Measurements from ENCODE around the gene C12orf43. TPM values are rescaled to one million over a fixed set of nuclear protein-coding genes. Genes with fewer than 3 reads are reported as not detected.

The C12orf43 gene
- total RNA-seq, 1 donor from 2014 or later, result 19.0 TPM

- Mint-ChIP-seq H3K9me3 (peaks cover 4% of the 10 kb centered on the region), H3K27ac (no peak overlapping the region), H3K36me3 (no peaks in the 10 kb centered on the region), H3K27me3 (ENCODE audit: low read depth) (no peaks in the 10 kb centered on the region), H3K4me1 (no peaks in the 10 kb centered on the region), H3K4me3 (no peak overlapping the region)
- TF ChIP-seq, protein P1, sequence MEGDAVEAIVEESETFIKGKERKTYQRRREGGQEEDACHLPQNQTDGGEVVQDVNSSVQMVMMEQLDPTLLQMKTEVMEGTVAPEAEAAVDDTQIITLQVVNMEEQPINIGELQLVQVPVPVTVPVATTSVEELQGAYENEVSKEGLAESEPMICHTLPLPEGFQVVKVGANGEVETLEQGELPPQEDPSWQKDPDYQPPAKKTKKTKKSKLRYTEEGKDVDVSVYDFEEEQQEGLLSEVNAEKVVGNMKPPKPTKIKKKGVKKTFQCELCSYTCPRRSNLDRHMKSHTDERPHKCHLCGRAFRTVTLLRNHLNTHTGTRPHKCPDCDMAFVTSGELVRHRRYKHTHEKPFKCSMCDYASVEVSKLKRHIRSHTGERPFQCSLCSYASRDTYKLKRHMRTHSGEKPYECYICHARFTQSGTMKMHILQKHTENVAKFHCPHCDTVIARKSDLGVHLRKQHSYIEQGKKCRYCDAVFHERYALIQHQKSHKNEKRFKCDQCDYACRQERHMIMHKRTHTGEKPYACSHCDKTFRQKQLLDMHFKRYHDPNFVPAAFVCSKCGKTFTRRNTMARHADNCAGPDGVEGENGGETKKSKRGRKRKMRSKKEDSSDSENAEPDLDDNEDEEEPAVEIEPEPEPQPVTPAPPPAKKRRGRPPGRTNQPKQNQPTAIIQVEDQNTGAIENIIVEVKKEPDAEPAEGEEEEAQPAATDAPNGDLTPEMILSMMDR (IDR thresholded peaks at IDR 0.05; ENCODE audit: unreplicated experiment), result no peak
- DNase-seq (ENCODE audit: low spot score in 2 of 2, unreplicated experiment in 2 of 2), result no peak
Observed at GRCh38 chr12:120983759-120984158, 32.5 kb downstream of the C12orf43 start.

DNA sequence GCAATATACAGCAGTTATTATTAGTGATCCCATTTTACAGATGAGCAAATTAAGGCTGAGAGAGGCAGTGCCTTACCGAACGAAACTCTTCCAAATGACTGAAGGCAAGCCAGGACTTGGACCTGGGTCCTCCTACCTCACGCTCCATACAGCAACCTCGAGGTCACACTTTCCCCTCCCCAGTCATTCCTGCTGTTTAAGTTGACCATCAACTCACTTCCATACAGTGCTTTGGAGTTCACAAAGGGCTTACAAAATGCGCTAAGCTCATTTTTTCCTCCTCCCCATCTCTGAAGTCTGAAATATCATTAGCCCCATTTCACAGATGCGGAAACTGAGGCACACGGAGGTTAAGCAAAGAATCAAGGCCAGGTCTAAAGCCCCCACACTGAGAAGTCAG, 33.6 kb downstream of the C12orf43 start:
- no peak for DNase-seq (ENCODE audit: low spot score in 2 of 2, unreplicated experiment in 2 of 2)
- no peaks in the 10 kb centered on the region for H3K36me3 Mint-ChIP-seq
- H3K4me1 Mint-ChIP-seq, result no peaks in the 10 kb centered on the region
- TF ChIP-seq, protein P1 (IDR thresholded peaks at IDR 0.05; ENCODE audit: unreplicated experiment), result no peak
- no peaks in the 10 kb centered on the region for H3K27me3 Mint-ChIP-seq (ENCODE audit: low read depth)
- no peak overlapping the region for H3K4me3 Mint-ChIP-seq
- H3K9me3 Mint-ChIP-seq, result no peaks in the 10 kb centered on the region
- no peak overlapping the region for H3K27ac Mint-ChIP-seq

- H3K27me3 Mint-ChIP-seq (ENCODE audit: low read depth), result no peaks in the 10 kb centered on the region
- H3K9me3 Mint-ChIP-seq, result no peaks in the 10 kb centered on the region
- H3K4me3 Mint-ChIP-seq, result no peak overlapping the region
- DNase-seq (ENCODE audit: low spot score in 2 of 2, unreplicated experiment in 2 of 2), result no peak
- TF ChIP-seq, protein P1 (IDR thresholded peaks at IDR 0.05; ENCODE audit: unreplicated experiment), result no peak
- no peak overlapping the region for H3K27ac Mint-ChIP-seq
- H3K4me1 Mint-ChIP-seq, result no peaks in the 10 kb centered on the region
- H3K36me3 Mint-ChIP-seq, result no peaks in the 10 kb centered on the region
Observed at GRCh38 chr12:120981407-120981941, 34.8 kb downstream of the C12orf43 start.

DNA sequence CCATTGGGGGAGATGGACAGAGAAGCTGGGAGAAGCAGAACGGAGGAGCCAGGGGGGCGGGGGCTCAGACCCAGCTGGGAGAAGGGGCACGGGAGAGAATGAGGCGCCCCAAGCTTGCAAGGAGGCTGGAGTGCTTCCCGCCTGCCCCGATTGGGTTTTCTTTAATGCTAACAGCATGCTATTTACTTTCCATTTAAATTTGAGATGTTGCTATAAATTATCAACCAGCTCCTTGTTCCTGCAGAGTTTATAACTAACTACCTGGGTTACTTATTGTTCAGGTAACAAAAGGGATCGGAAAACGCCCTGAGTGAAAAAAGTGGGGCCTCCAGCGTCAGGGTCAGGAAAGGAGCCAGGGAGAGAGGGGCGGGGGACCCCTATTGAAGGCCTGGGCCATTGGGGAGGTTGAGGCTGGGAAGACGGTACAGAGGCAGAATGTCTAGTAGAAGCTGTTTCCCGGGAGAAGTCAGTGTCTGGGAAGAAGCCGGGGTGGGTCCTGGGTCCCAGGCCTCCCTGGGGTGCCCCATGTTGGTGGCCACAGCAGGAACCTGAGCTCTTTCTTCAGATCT, 35.4 kb downstream of the C12orf43 start:
- H3K27ac Mint-ChIP-seq, result no peak overlapping the region
- DNase-seq (ENCODE audit: low spot score in 2 of 2, unreplicated experiment in 2 of 2), result no peak

GRCh38 chr12:120979862-120980696, 36.2 kb downstream of the C12orf43 start:
- H3K9me3 Mint-ChIP-seq, result no peaks in the 10 kb centered on the region
- no peak for DNase-seq (ENCODE audit: low spot score in 2 of 2, unreplicated experiment in 2 of 2)
- no peaks in the 10 kb centered on the region for H3K36me3 Mint-ChIP-seq
- H3K4me3 Mint-ChIP-seq, result no peak overlapping the region
- no peaks in the 10 kb centered on the region for H3K4me1 Mint-ChIP-seq
- TF ChIP-seq, protein P1 (IDR thresholded peaks at IDR 0.05; ENCODE audit: unreplicated experiment), result no peak
- H3K27me3 Mint-ChIP-seq (ENCODE audit: low read depth), result no peaks in the 10 kb centered on the region
- H3K27ac Mint-ChIP-seq, result no peak overlapping the region

More for the DNA sequence above, 35.4 kb downstream of the C12orf43 start:
- TF ChIP-seq, protein P1 (IDR thresholded peaks at IDR 0.05; ENCODE audit: unreplicated experiment), result no peak
- Mint-ChIP-seq H3K36me3 (no peaks in the 10 kb centered on the region), H3K4me1 (no peaks in the 10 kb centered on the region), H3K27me3 (ENCODE audit: low read depth) (no peaks in the 10 kb centered on the region), H3K4me3 (no peak overlapping the region), H3K9me3 (no peaks in the 10 kb centered on the region)
